HG02840 (cell line): ENCODE results near the gene TUBGCP2.

Experiments
- ATAC-seq: cut with Tn5 transposase; IDR thresholded peaks from one replicate; pipeline ENCODE4 v1.9.1; 2021; ENCODE audit warnings: mild to moderate bottlenecking, moderate library complexity, moderate number of reproducible peaks; ENCODE audit not compliant: unreplicated experiment, low FRiP score

TUBGCP2 gene, protein sequence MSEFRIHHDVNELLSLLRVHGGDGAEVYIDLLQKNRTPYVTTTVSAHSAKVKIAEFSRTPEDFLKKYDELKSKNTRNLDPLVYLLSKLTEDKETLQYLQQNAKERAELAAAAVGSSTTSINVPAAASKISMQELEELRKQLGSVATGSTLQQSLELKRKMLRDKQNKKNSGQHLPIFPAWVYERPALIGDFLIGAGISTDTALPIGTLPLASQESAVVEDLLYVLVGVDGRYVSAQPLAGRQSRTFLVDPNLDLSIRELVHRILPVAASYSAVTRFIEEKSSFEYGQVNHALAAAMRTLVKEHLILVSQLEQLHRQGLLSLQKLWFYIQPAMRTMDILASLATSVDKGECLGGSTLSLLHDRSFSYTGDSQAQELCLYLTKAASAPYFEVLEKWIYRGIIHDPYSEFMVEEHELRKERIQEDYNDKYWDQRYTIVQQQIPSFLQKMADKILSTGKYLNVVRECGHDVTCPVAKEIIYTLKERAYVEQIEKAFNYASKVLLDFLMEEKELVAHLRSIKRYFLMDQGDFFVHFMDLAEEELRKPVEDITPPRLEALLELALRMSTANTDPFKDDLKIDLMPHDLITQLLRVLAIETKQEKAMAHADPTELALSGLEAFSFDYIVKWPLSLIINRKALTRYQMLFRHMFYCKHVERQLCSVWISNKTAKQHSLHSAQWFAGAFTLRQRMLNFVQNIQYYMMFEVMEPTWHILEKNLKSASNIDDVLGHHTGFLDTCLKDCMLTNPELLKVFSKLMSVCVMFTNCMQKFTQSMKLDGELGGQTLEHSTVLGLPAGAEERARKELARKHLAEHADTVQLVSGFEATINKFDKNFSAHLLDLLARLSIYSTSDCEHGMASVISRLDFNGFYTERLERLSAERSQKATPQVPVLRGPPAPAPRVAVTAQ

DNA sequence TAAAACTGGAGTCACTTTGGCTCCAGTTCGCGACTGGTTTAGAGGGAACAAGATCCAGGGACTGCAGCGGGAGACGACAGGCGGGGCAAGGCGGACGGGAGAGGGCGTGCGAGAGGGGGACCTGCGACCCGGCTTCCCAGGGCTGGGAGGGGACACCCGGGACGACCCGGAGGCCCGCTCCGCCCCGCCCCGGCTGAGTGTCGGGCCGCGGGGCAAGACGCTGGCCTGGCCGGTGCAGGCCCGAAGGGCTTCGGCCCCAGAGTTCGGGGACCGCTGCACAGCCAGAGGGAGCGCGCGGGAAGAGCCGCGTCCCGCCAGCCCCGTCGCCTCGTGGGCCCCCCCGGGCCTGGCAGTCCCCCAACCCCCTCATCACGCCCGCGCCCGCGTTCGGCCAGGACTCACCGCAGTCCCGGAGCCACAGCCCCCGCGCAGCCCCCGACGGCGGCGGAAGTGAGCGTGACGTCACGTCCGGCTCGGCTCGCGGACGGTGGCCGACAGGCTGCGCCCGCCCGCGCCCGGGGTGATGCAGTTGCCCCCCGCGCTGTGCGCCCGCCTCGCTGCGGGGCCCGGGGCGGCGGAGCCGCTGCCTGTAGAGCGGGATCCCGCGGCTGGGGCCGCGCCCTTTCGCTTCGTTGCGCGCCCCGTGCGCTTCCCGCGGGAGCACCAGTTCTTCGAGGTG, at the start of gene TUBGCP2, which contains the start of gene ZNF511:
TSS of gene TUBGCP2 (minus strand) at position 452 of the 679 bp plus-strand sequence. CDS start 5,931 bp downstream, outside the sequence.
TSS of gene ZNF511 (plus strand) at position 494 of the 679 bp plus-strand sequence. CDS start at position 524, 30 bp downstream.
- peak; percentile 75 for ATAC-seq

DNA sequence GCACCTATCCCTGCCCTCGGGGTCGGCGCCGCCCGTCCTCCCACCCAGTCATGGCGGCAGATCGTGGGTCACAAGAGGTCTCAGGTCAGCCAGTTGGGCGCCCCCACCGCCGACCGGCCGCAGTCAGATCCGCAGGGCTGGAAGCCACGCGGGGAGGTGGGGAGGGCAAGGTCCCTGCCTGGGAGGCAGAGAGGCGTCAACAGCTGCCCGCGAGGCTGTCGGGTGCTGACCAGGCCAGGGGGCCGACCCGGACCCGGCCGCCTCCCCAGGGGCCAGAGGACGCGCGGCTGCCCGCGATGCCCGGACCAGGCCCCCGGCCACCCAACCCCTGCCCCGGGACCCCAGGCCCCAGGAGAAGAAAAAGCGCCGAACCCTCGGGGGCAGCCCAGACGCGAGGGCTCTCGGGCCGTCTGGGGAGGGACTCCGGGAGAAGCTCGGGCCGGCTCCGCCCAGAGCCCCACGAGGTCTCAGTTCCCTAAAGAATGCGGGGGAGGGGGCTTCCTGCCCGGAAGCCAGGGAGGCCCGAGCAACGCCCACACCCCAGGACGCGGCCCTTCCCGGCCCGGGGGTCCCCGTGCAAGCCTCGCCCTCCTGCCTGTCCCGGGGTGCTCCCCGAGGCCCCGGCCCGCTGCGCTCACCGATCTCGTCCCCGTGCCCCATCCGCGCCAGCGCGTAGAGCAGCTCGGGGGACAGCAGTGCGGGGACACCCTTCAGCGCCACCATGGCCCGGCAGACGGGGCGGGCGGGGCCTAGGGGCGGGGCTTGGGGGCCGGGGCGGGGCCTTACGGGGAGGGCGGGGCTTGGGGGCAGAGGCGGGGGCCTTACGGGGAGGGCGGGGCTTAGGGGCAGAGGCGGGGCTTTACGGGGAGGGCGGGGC, 48.9 kb upstream of the TUBGCP2 start, which contains the start of gene FUOM:
TSS of gene FUOM (minus strand) at position 735 of the 877 bp plus-strand sequence. CDS start at position 723, 12 bp downstream.
- ATAC-seq, result peak; percentile 46

DNA sequence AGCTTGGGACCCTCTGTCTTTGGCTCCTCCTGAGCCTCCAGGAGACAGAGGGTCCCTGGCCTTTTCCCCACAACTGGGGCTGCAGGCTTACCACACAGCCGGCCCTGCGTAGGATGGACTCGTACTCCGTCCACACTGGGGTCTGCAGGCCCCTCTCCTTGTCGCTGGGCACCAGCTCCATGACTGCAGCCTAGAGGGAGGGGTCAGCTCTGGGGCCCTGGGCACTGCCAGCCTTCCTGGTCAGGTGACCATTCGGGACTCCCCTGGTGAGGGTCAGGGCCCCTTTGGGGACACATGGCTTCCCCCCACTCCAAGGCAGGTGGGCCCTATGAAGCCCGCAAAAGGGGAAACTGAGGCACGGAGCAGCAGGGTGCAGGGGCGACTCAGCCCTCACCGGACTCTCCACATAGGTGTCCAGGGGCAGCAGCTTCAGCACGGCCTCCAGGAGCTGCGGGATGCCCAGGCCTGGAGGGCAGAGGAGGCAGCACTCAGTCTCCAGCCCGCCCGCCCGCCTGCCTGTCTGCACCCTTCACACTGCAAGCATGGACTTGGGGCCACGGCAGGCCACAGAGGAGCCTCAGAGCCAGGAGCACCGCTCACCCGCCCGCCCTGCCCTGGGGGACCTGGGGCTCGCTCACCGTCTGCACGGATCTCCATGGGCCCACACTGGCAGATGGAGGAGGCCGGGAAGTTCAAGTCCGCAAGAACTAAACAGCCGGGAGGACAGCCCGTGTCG, 48.0 kb upstream of the TUBGCP2 start:
- ATAC-seq, result no peak

DNA sequence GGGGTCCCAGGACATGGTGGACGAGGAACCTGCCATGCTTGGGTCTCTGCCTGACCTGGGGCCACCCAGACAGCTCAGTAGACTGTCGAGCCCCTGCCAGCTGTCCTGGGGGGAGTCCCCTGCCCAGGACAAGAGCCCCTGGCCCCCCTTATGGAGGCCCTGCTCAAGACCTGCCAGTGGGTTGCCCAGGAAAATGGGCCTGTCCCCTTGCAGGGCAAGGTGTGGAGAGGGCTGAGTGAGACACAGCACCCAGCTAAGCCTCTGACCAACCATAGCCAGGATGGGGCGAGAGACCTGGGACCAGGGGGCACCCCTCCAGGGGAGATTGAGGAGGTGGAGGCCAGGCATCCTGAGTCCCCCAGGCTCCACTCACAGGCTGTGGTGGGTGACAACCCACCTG, 47.3 kb upstream of the TUBGCP2 start:
- ATAC-seq, result no peak

DNA sequence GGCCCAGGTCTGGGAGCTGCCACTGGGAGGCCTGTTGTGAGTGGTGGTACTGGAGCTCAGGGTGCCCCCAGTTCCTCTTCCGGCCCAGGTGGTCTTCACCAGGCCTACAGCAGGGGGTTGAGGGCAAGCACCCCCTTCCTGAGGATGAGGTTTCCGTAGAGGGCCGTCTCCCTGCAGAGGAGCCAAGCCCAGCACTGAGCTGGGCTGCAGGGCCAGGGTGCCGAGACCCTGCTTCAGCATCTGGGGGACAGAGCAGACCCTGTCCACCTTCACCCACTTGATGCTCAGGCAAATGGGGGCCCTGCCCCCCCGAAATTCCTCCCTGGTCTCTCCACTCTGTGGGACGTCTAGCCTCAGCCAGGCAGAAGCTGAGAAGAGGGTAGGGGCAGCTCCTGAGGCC, 46.6 kb upstream of the TUBGCP2 start:
- ATAC-seq, result no peak

DNA sequence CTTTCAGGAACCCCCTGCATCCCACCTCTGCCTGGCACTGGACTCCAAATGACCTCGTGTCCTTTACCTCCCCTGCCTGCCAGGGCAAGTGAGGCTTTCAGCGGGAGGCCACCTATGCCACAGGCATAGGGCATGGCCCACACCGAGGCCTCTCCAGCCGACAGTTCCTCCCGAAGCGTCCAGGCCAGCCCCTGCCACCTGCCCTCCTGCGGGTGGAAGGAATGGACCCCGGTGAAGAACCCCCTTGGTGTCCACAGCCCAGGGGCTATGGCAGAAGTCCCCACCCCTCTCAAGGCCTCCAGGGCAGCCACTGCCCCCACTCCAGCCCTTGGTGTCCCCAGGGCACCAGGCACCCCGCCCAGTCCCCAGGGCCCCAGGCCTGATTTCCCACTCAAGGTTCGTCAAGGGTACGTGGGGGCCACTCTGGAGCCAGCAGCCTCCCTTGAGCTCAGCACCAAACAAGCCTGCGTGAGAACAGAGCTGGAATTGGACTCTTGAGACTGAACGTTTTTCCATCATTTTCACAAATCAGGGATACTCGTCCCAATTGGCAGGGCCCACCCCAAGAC, 46.1 kb upstream of the TUBGCP2 start:
- ATAC-seq, result no peak

DNA sequence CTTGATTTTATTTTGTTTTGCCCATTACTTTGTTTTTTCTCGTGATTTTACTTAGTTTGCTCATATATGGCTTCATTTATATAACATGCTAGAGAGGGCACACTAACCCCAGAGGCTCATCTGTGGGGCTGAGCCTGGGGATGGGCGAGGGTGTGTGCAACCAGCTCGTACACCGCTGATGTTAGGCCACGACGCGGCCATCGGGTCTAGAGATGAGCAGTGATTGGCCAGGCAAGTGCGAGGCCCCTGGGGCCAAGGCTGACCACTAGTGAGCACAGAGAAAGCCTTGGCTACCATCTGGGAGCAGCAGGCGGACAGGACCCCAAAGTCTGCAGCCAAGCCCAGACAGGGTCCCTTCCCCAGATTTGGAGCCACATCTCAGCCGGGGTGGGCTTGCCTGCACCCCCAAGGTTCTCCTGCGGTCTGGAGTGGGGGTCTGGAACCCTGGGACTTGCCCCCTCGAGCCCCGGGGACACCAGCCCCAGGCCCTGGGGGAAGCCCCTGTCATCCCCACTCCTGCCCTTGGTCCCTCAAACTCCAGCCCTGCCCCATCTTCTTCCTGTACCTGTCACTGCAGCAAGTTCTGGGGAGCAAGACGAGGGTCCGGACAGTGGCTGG, 45.4 kb upstream of the TUBGCP2 start:
- no peak for ATAC-seq

DNA sequence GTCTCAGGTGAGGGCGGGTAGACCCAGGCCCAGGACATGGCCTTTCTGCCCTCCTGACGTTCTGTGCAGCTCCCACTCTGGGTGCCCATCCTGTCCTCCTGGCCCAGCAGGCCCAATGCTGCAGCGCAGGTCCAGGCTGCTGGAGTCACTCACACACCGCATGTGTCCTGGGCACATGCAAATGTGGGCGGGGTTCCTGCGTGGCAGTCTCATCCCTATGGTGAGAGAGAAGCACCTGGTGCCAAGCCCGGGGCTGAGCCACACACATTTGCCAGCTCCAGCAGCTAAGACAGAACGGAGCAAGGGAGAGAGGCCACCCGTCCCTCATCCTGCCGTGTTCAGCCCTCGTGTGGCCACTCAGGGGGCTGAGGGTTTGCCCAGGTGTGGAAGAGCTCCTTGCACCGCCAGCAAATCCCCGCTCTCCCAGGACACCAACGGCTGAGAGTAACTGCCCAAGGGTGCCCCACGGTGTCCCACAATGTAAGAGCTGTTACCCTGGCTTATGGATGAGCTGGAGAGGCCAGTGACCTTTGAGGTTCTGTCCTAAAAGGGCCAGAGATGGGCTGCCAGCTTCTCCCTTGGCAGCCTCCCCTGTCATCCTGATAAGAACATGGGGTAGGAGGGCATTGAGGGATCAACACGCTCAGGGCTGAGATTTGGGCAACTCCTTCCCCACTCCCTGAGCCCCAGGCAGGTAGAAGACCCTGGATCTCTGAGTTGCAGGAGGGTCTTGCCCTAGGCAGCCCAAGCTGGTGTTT, 44.7 kb upstream of the TUBGCP2 start:
- ATAC-seq, result no peak

DNA sequence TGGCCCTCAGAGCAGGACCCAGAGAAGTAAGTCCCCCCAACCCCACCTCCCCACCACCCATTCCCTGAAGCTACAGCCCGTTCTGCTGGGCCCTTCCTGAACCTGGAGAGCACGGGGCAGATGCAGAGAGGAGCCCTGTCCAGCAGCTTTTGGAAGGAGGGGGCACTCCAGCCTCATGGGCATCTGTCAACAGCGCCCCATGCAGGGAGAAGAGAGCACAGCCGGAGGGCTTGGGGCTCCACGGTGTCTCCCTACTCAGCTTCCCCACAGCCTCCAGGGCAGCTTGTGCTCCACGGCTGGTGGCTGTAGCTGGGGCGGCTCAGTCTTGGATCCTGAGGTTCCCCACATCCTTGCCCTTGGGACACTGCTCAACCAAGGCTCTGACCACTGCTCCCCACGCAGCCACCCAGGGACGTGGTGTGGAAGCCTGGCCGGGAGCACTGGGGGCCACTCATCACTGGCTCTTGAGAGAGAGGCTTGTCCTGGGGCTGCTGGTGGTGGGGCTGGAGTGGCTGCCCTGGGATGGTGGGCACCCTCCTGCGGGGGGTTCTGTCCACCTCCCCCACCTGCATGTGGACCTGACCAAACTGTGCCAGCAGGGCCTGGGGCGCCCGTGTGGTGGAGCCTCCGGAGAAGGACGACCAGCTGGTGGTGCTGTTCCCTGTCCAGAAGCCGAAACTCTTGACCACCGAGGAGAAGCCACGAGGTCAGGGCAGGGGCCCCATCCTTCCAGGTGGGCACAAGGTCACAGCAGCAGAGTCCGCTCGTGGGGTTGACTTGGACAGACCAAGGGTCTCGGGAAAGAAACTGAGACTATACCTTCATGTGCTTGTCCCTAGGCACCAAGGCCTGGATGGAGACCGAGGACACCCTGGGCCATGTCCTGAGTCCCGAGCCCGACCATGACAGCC, 43.0 kb upstream of the TUBGCP2 start:
- ATAC-seq, result no peak

DNA sequence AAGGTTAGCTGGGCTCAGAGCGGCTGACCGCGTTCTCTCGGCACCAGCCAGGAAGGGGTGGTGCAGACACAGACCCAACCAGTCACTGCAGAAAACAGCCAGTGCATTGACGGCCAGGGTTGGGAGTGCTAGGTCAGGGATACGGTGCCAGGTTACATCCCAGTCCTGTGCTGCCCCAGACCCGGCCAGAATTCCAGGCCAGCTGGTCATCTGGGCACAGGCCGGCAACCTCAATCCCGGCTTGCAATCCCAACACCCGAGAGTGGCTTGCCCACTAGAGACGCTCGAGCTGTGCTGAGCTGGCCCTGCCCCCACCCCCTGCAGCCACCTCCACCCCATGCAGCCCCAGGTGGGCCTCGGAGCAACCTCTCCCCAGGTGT, 42.3 kb upstream of the TUBGCP2 start:
- no peak for ATAC-seq

DNA sequence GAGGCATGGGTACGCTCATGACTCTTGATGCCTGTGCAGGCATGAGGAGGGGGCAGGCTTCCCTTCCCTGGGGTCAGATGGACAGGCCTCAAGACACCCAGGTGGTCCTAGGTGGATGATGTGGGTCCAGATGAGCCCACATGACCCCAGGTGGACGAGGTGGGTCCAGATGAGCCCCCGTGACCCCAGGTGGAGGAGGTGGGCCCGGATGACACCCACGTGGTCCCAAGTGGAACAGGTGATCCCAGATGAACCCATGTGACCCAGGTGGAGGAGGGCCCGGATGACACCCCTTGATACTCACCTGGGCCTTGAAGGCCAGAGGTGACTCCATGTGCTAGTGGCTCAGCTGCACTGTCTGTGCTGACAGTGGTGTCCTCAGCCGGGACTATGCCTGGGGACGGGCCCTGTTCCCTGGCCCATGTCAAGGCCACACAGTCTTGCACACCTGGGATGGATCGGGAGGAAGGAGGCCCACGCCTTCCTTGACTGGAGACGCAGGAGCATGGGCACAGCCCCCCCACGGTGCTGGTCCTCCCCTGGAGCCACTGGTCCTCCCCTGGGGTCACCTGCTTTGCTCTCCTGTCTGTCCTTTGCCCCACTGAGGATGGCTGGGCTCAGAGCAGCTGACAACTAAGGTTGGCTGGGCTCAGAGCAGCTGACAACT, 41.7 kb upstream of the TUBGCP2 start:
- ATAC-seq, result no peak

DNA sequence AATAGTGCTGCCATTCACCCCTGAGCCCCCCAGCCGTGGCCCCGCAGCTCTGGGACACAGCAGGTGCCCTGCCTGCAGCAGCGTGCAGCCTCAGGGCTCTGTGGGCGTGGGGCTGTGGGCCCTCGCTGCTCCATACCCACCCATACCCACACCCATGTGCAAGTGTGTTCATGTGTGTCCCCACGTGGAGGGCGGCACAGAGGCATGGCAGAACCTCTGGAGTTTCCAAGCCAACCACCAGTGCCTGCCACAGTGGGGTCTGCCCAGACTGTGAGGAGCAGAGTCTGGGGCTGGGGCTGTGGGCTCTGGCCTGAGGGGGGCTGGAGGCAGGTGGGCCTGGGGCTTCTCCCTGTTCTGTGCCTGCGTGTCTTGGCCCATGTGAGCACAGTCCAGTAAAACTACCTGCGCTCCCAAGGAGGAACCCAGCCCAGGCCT, 40.9 kb upstream of the TUBGCP2 start:
- no peak for ATAC-seq

DNA sequence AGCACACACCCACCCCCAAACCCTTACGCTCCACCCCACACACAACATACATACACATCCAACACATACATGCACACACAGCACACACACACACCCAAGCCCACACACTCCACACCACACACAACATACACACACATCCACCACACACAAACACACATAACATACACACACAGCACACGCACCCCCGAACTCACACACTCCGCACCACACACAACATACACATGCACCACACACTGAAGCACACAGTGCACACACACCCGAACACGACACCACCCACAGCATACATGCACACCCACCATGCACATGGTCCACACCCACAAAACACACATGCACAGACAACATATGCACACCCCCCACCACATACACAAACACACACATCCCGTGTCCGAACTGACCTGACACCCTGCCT, 40.5 kb upstream of the TUBGCP2 start:
- no peak for ATAC-seq

DNA sequence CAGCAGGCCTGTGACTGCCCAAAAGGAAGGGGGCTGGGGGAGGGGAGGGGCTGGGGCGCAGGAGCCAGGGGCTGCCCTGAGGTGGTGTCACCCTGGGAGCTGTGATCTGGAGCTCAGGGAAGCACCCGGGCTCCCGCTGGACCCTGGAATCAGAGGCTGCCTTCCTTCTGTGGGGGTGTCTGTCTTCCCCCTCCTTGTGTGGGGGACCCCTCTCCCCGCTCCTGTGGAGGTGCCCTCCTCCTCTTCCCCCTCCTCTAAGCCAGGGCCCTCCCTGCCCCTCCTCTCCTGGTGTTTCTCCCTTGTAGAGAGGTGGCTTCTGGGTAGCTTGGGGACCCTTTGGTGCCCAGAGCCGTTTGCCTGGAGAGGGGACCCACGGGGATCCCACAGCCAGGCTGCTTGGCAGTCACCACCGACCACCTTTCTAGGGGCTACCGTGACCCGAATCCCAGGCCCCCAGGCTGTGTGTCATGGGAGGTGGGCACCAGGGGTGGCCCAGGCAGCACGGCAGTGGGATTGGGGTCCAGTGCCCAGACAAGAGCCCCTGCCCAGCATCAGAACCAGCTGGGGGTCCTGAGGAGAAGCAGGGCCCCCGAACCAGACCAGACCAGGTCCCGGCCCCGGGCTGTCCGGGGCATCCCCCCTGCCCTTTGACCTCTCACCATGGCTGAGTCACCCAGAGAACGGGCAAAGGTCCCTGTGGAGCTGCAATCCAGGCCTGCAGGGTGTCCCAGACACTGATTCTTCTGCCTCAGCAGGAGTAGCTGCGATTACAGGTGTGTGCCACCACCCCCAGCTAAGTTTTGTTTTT, 39.2 kb upstream of the TUBGCP2 start:
- no peak for ATAC-seq

DNA sequence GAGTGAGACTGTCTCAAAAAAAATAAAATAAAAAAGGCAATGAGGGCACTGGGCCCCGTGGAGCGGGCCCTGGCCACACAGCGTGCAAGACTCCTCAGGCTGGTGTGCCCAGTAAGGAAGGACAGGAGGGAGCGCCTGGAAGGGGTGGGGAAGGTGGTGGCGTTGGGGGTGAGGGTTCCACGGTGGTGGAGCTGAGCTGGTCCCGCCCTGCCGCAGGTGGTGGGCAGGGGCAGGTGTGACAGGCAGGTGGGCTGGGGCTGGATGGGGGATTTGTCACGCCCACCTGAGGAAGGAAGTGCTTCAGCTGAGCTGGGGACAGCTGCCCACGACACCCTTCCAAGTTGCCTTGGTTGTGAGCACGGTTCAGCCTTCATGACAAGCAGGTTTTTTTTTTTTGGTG, 37.7 kb upstream of the TUBGCP2 start:
- ATAC-seq, result no peak
